Measurements from ENCODE around the gene TMTC3.

- no peak for TF ChIP-seq POLR2A (IDR thresholded peaks at IDR 0.05)
- TF ChIP-seq CTCF (IDR thresholded peaks at IDR 0.05): no peak
- no peak for TF ChIP-seq POLR2AphosphoS5 (IDR thresholded peaks at IDR 0.05)
These were observed 708 bp upstream of the TMTC3 start for GRCh38 chr12:88141425-88141773.
